ENCODE results near the gene COQ4. TPM values are rescaled to one million over a fixed set of nuclear protein-coding genes. Genes with fewer than 3 reads are reported as not detected.

COQ4 gene
- total RNA-seq, 2 donors from 2014 or later: 48.1 to 50.7 TPM

- no peak overlapping the region for H3K9ac ChIP-seq (ENCODE audit: extremely low read depth, low read length, poor library complexity, severe bottlenecking)
Measured at GRCh38 chr9:128343855-128344254, 21.2 kb downstream of the COQ4 start.

GRCh38 chr9:128344931-128345605 lies 22.4 kb downstream of the COQ4 start:
- WGBS, 2 experiments (ENCODE audit: insufficient coverage in 1 of 2, insufficient read length in 1 of 2): 91 to 94% methylated on average over 18 to 28 of the region's 28 CpGs
- peak; percentile 74 for DNase-seq
- no peak overlapping the region for H3K4me3 Mint-ChIP-seq
- Histone ChIP-seq H3K9me3 (ENCODE audit: control insufficient read depth, low read length) (no peaks in the 10 kb centered on the region), H3K9ac (ENCODE audit: extremely low read depth, low read length, poor library complexity, severe bottlenecking) (no peak overlapping the region), H3K4me3 (ENCODE audit: low read length) (no peak overlapping the region), H3K4me1 (ENCODE audit: control insufficient read depth, insufficient read depth, low read length) (no peaks in the 10 kb centered on the region), H3K27ac (ENCODE audit: low read depth, low read length) (no peak overlapping the region), H3K36me3 (ENCODE audit: control insufficient read depth, insufficient read depth, low read length) (peaks cover 36% of the 10 kb centered on the region), H3K27me3 (ENCODE audit: control insufficient read depth, insufficient read depth, low read length, poor library complexity, severe bottlenecking) (no peaks in the 10 kb centered on the region)
- H3K4me1 Mint-ChIP-seq: peaks cover 3% of the 10 kb centered on the region
- no peaks in the 10 kb centered on the region for H3K9me3 Mint-ChIP-seq
- H3K27ac Mint-ChIP-seq: no peak overlapping the region
- H3K27me3 Mint-ChIP-seq (ENCODE audit: insufficient read depth): no peaks in the 10 kb centered on the region
- H3K36me3 Mint-ChIP-seq (ENCODE audit: low read depth): peaks cover 41% of the 10 kb centered on the region
- peak; percentile 44 for TF ChIP-seq CTCF (conservative IDR thresholded peaks at IDR 0.05)

More at GRCh38 chr9:128343855-128344254, 21.2 kb downstream of the COQ4 start:
- DNase-seq: no peak
- Mint-ChIP-seq H3K36me3 (ENCODE audit: low read depth) (peaks cover 30% of the 10 kb centered on the region), H3K27me3 (ENCODE audit: insufficient read depth) (no peaks in the 10 kb centered on the region), H3K4me3 (no peak overlapping the region), H3K27ac (no peak overlapping the region), H3K4me1 (peaks cover 3% of the 10 kb centered on the region), H3K9me3 (no peaks in the 10 kb centered on the region)
- no peak for TF ChIP-seq CTCF (conservative IDR thresholded peaks at IDR 0.05)
- 93 to 100% methylated on average over 4 of the region's 4 CpGs for WGBS, 2 experiments (ENCODE audit: insufficient coverage in 1 of 2, insufficient read length in 1 of 2)
- Histone ChIP-seq H3K27ac (ENCODE audit: low read depth, low read length) (no peak overlapping the region), H3K4me3 (ENCODE audit: low read length) (no peak overlapping the region), H3K36me3 (ENCODE audit: control insufficient read depth, insufficient read depth, low read length) (peaks cover 36% of the 10 kb centered on the region), H3K4me1 (ENCODE audit: control insufficient read depth, insufficient read depth, low read length) (no peaks in the 10 kb centered on the region), H3K27me3 (ENCODE audit: control insufficient read depth, insufficient read depth, low read length, poor library complexity, severe bottlenecking) (no peaks in the 10 kb centered on the region), H3K9me3 (ENCODE audit: control insufficient read depth, low read length) (no peaks in the 10 kb centered on the region)

- no peak overlapping the region for H3K4me3 Mint-ChIP-seq
- H3K4me3 ChIP-seq (ENCODE audit: low read length): no peak overlapping the region
- H3K27me3 ChIP-seq (ENCODE audit: control insufficient read depth, insufficient read depth, low read length, poor library complexity, severe bottlenecking): no peaks in the 10 kb centered on the region
- 92% methylated on average over 2 of the region's 2 CpGs; no CpG with 5 or more reads in 1 of the 2 experiments for whole genome bisulfite sequencing, 2 experiments (ENCODE audit: insufficient coverage in 1 of 2, insufficient read length in 1 of 2)
- H3K36me3 Mint-ChIP-seq (ENCODE audit: low read depth): peaks cover 59% of the 10 kb centered on the region
- no peaks in the 10 kb centered on the region for H3K4me1 Mint-ChIP-seq
- H3K27ac ChIP-seq (ENCODE audit: low read depth, low read length): no peak overlapping the region
- no peaks in the 10 kb centered on the region for H3K27me3 Mint-ChIP-seq (ENCODE audit: insufficient read depth)
- DNase-seq: no peak
- H3K9me3 Mint-ChIP-seq: no peaks in the 10 kb centered on the region
- H3K9me3 ChIP-seq (ENCODE audit: control insufficient read depth, low read length): no peaks in the 10 kb centered on the region
- no peak overlapping the region for H3K27ac Mint-ChIP-seq
- H3K4me1 ChIP-seq (ENCODE audit: control insufficient read depth, insufficient read depth, low read length): no peaks in the 10 kb centered on the region
- TF ChIP-seq CTCF (conservative IDR thresholded peaks at IDR 0.05): no peak
- peaks cover 37% of the 10 kb centered on the region for H3K36me3 ChIP-seq (ENCODE audit: control insufficient read depth, insufficient read depth, low read length)
- H3K9ac ChIP-seq (ENCODE audit: extremely low read depth, low read length, poor library complexity, severe bottlenecking): no peak overlapping the region
Measured at GRCh38 chr9:128349125-128349524, 26.5 kb downstream of the COQ4 start.
